GM23338 (cell line): ENCODE results near the gene THYN1.

Source experiments
- CTCF ChIP-seq, 2 experiments: fragments of 200-600 bp in 1 of 2; sonication (generic) in 1 of 2; conservative IDR thresholded peaks; 2 replicates each; pipeline versions ENCODE4 v1.5.1 to v1.6.1; 2016 to 2017; ENCODE audit warnings: antibody characterized with exemption in 2 of 2, low read depth in 2 of 2, mild to moderate bottlenecking in 2 of 2, moderate library complexity in 1 of 2
- EZH2 ChIP-seq: fragments of 200-600 bp; sonication (generic); IDR thresholded peaks from one replicate; pipeline ENCODE4 v1.8.0; 2017; ENCODE audit warnings: antibody characterized with exemption, mild to moderate bottlenecking, low read depth; ENCODE audit not compliant: unreplicated experiment
- EZH2phosphoT487 ChIP-seq: fragments of 200-600 bp; sonication (generic); IDR thresholded peaks from one replicate; pipeline ENCODE4 v1.8.1; 2018; ENCODE audit warnings: antibody characterized with exemption; ENCODE audit not compliant: unreplicated experiment
- NANOG ChIP-seq: IDR thresholded peaks from 2 replicates; pipeline ENCODE4 v1.6.1; 2016; ENCODE audit warnings: antibody characterized with exemption, borderline replicate concordance
- POLR2AphosphoS5 ChIP-seq: IDR thresholded peaks from 2 replicates; pipeline ENCODE4 v1.6.1; 2016; ENCODE audit warnings: antibody characterized with exemption, low read depth
- REST ChIP-seq: IDR thresholded peaks from one replicate; pipeline ENCODE4 v1.6.1; 2018; ENCODE audit warnings: antibody characterized with exemption; ENCODE audit not compliant: unreplicated experiment
- ZNF114 ChIP-seq: fragments of 250-450 bp; sonication (Bioruptor Pico); IDR thresholded peaks from 2 replicates; pipeline ENCODE4 v1.5.0; 2020; ENCODE audit warnings: mild to moderate bottlenecking, moderate library complexity
- ZNF331 ChIP-seq: fragments of 250-450 bp; sonication (Bioruptor Pico); IDR thresholded peaks from 2 replicates; pipeline ENCODE4 v1.5.0; 2020; ENCODE audit warnings: low read depth, mild to moderate bottlenecking, moderate library complexity

- TF ChIP-seq CTCF (conservative IDR thresholded peaks at IDR 0.05; ENCODE audit: low read depth in 2 of 2) (no peak), EZH2phosphoT487 (no peak), POLR2AphosphoS5 (no peak), ZNF331 (CRISPR knock-in tag) (no peak), REST (no peak), NANOG (no peak), EZH2 (no peak), ZNF114 (CRISPR knock-in tag) (no peak)
Observed at GRCh38 chr11:134240592-134240991, 12.6 kb downstream of the THYN1 start.
